Mucosa of descending colon (tissue), 3 donors: ENCODE data around the gene NDUFC1. TPM values are rescaled to one million over a fixed set of nuclear protein-coding genes. Genes with fewer than 3 reads are reported as not detected.

Source experiments
- ATAC-seq: fragments of 200-7000 bp; cut with Tn5 transposase; one replicate; pipeline ENCODE4 v1.9.1; 2020; ENCODE audit warnings: mild to moderate bottlenecking, moderate library complexity
- DNase-seq, 3 donors: peaks; one replicate each; pipeline ENCODE4 v3.0.0-alpha.2; 2020
- H3K36me3 ChIP-seq: fragments of 200-600 bp; one replicate; pipeline ENCODE4 v1.8.0; 2021; ENCODE audit warnings: low read depth, mild to moderate bottlenecking
- H3K4me1 ChIP-seq: fragments of 200-600 bp; one replicate; pipeline ENCODE4 v1.8.0; 2021; ENCODE audit warnings: low read depth, mild to moderate bottlenecking
- H3K4me3 ChIP-seq: fragments of 200-600 bp; one replicate; pipeline ENCODE4 v1.8.0; 2021; ENCODE audit warnings: mild to moderate bottlenecking
- H3K9me3 ChIP-seq: fragments of 200-600 bp; one replicate; pipeline ENCODE4 v1.8.0; 2021; ENCODE audit warnings: mild to moderate bottlenecking
- CTCF ChIP-seq: fragments of 200-600 bp; IDR thresholded peaks from one replicate; pipeline ENCODE4 v1.8.0; 2022; ENCODE audit warnings: antibody characterized with exemption, mild to moderate bottlenecking
- intact Hi-C, 2 donors: fragments of 100-400 bp; cut with DNase I in 1 of 2; cut with micrococcal nuclease in 1 of 2; formaldehyde crosslinking; loops; one replicate each; pipeline versions ENCODE4 v1.11.0 to v1.11.1; 2022; cut with DNase I, micrococcal nuclease
- total RNA-seq, 3 donors: library from RNA; stranded (reverse); fragmentation: NEBNext Ultra II Directional in 2 of 3; extraction: Animal tissue kit (Norgen Biotek cat#: 25700) in 2 of 3; gene quantifications; one replicate each; pipeline versions ENCODE4 v1.2.1 to v1.2.4, GENCODE V29; 2021 to 2023
- donor health status: DM: no; HTN: no; CAD: no; lungs with moderate emphysema.
- donor health status: DM: no; HTN: no; CAD: no.
- donor health status: DM: no; HTN: yes; CAD: no.

NDUFC1 gene
- total RNA-seq, 3 donors from 2014 or later = 68.0 to 89.3 (median 85.8) TPM

GRCh38 chr4:139253713-139254112, 48.6 kb downstream of the NDUFC1 start:
- no peak overlapping the region for H3K4me3 ChIP-seq
- no peak for TF ChIP-seq CTCF
- no peak for ATAC-seq
- no peak for DNase-seq
- no peaks in the 10 kb centered on the region for H3K36me3 ChIP-seq
- H3K4me1 ChIP-seq = no peaks in the 10 kb centered on the region
- H3K9me3 ChIP-seq = no peaks in the 10 kb centered on the region
- intact Hi-C loops = no loop called here

GRCh38 chr4:139253046-139253445, 49.2 kb downstream of the NDUFC1 start:
- TF ChIP-seq CTCF = no peak
- H3K9me3 ChIP-seq = no peaks in the 10 kb centered on the region
- H3K4me1 ChIP-seq = no peaks in the 10 kb centered on the region
- intact Hi-C loops = no loop called here
- no peaks in the 10 kb centered on the region for H3K36me3 ChIP-seq
- DNase-seq = no peak
- ATAC-seq = no peak
- no peak overlapping the region for H3K4me3 ChIP-seq

- TF ChIP-seq CTCF = no peak
- intact Hi-C loops = no loop called here
- Histone ChIP-seq H3K4me3 (no peak overlapping the region), H3K36me3 (no peaks in the 10 kb centered on the region), H3K4me1 (no peaks in the 10 kb centered on the region), H3K9me3 (no peaks in the 10 kb centered on the region)
- DNase-seq (no peak), ATAC-seq (no peak)
Observed at GRCh38 chr4:139247700-139248238, 54.5 kb downstream of the NDUFC1 start.

GRCh38 chr4:139247241-139247640, 55.0 kb downstream of the NDUFC1 start:
- Histone ChIP-seq H3K36me3 (no peaks in the 10 kb centered on the region), H3K4me3 (no peak overlapping the region), H3K4me1 (no peaks in the 10 kb centered on the region), H3K9me3 (no peaks in the 10 kb centered on the region)
- DNase-seq (no peak), ATAC-seq (no peak)
- TF ChIP-seq CTCF = no peak
- intact Hi-C loops = no loop called here

GRCh38 chr4:139246166-139246565, 56.1 kb downstream of the NDUFC1 start:
- intact Hi-C loops = no loop called here
- TF ChIP-seq CTCF = no peak
- no peaks in the 10 kb centered on the region for H3K36me3 ChIP-seq
- no peak for DNase-seq
- H3K9me3 ChIP-seq = no peaks in the 10 kb centered on the region
- H3K4me3 ChIP-seq = no peak overlapping the region
- no peak for ATAC-seq
- H3K4me1 ChIP-seq = no peaks in the 10 kb centered on the region

- intact Hi-C loops = no loop called here
- Histone ChIP-seq H3K36me3 (no peaks in the 10 kb centered on the region), H3K4me3 (no peak overlapping the region), H3K9me3 (no peaks in the 10 kb centered on the region), H3K4me1 (no peaks in the 10 kb centered on the region)
- no peak for DNase-seq
- no peak for TF ChIP-seq CTCF
- ATAC-seq = no peak
Observed at GRCh38 chr4:139245590-139245989, 56.7 kb downstream of the NDUFC1 start.
